Gastroesophageal sphincter (tissue), 4 donors: ENCODE data around the gene COX6A1. TPM values are rescaled to one million over a fixed set of nuclear protein-coding genes. Genes with fewer than 3 reads are reported as not detected.

ENCODE experiments used
- ATAC-seq: fragments of 150-250 bp; one replicate; pipeline ENCODE4 v1.9.1; 2016; ENCODE audit warnings: mild to moderate bottlenecking, moderate library complexity
- H3K27ac ChIP-seq, 4 donors: fragments of 200-600 bp; sonication (generic) in 3 of 4; 1 replicate in 3 of 4; 2 replicates in 1 of 4; pipeline ENCODE4 v1.5.1; 2016 to 2019
- H3K27me3 ChIP-seq: fragments of 200-600 bp; sonication (generic); one replicate; pipeline ENCODE4 v1.5.1; 2019
- H3K36me3 ChIP-seq, 2 donors: fragments of 200-600 bp; sonication (generic); one replicate each; pipeline ENCODE4 v1.5.1; 2019; ENCODE audit warnings: control low read depth in 1 of 2
- H3K4me1 ChIP-seq, 3 donors: fragments of 200-600 bp; sonication (generic); 1 replicate in 2 of 3; 2 replicates in 1 of 3; pipeline ENCODE4 v1.5.1; 2016 to 2019; ENCODE audit warnings: control low read depth in 2 of 3
- H3K4me3 ChIP-seq, 2 donors: fragments of 200-600 bp; sonication (generic); one replicate each; pipeline ENCODE4 v1.5.1; 2019; ENCODE audit warnings: mild to moderate bottlenecking in 1 of 2, moderate library complexity in 1 of 2
- H3K9me3 ChIP-seq, 3 donors: fragments of 200-600 bp; sonication (generic); one replicate each; pipeline ENCODE4 v1.5.1; 2017 to 2019; ENCODE audit warnings: control low read depth in 2 of 3
- EP300 ChIP-seq: sonication (generic); formaldehyde crosslinking; IDR thresholded peaks from one replicate; pipeline ENCODE4 v1.6.1; 2017; ENCODE audit warnings: antibody characterized with exemption, mild to moderate bottlenecking
- POLR2A ChIP-seq, 2 donors: fragments of 450-650 bp; IDR thresholded peaks; one replicate each; pipeline ENCODE4 v1.6.1; 2017; ENCODE audit warnings: antibody characterized with exemption in 2 of 2, mild to moderate bottlenecking in 2 of 2, moderate library complexity in 1 of 2
- POLR2AphosphoS5 ChIP-seq: sonication (generic); formaldehyde crosslinking; IDR thresholded peaks from one replicate; pipeline ENCODE4 v1.6.1; 2017; ENCODE audit warnings: antibody characterized with exemption
- WGBS, 2 donors: methylation state at CpG; one replicate each; pipeline ENCODE4 v1.1.5; 2018; ENCODE audit warnings: low coverage in 1 of 2; 5-methylcytosine and 5-hydroxymethylcytosine counted together
- total RNA-seq, 4 donors: library from RNA; depleted of rRNA; stranded (reverse); fragments of >200 nt; gene quantifications; one replicate each; pipeline ENCODE4 v1.1.0, GENCODE V29; 2016
- TF ChIP-seq, protein P1 (sequence below), 4 experiments: fragments of 200-600 bp in 2 of 4; fragments of 450-650 bp in 2 of 4; sonication (generic) in 1 of 4; IDR thresholded peaks; one replicate each; pipeline ENCODE4 v1.5.1; 2017 to 2019; ENCODE audit warnings: antibody characterized with exemption in 4 of 4, mild to moderate bottlenecking in 2 of 4, moderate library complexity in 2 of 4

Gene COX6A1
- total RNA-seq, 4 donors from 2014 or later: 424 to 588 (median 522) TPM

GRCh38 chr12:120470150-120470784, 32.4 kb downstream of the COX6A1 start:
- Histone ChIP-seq H3K36me3 (peaks cover 0 to 18% of the 10 kb centered on the region in 2 donors), H3K9me3 (no peaks in the 10 kb centered on the region), H3K27ac (peak overlapping the region; percentile 35 to 96 (median 92)), H3K27me3 (no peaks in the 10 kb centered on the region), H3K4me3 (peak overlapping the region; percentile 83 to 86), H3K4me1 (peaks cover 0 to 54% (median 25%) of the 10 kb centered on the region in 3 donors)
- TF ChIP-seq, protein P1, sequence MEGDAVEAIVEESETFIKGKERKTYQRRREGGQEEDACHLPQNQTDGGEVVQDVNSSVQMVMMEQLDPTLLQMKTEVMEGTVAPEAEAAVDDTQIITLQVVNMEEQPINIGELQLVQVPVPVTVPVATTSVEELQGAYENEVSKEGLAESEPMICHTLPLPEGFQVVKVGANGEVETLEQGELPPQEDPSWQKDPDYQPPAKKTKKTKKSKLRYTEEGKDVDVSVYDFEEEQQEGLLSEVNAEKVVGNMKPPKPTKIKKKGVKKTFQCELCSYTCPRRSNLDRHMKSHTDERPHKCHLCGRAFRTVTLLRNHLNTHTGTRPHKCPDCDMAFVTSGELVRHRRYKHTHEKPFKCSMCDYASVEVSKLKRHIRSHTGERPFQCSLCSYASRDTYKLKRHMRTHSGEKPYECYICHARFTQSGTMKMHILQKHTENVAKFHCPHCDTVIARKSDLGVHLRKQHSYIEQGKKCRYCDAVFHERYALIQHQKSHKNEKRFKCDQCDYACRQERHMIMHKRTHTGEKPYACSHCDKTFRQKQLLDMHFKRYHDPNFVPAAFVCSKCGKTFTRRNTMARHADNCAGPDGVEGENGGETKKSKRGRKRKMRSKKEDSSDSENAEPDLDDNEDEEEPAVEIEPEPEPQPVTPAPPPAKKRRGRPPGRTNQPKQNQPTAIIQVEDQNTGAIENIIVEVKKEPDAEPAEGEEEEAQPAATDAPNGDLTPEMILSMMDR (IDR thresholded peaks at IDR 0.05): no peak
- TF ChIP-seq EP300: no peak
- TF ChIP-seq POLR2A (IDR thresholded peaks at IDR 0.05): no peak
- no peak for TF ChIP-seq POLR2AphosphoS5
- WGBS, 2 donors: 49 to 60% methylated on average over 2 to 8 of the region's 26 CpGs
- ATAC-seq: peak; percentile 7

DNA sequence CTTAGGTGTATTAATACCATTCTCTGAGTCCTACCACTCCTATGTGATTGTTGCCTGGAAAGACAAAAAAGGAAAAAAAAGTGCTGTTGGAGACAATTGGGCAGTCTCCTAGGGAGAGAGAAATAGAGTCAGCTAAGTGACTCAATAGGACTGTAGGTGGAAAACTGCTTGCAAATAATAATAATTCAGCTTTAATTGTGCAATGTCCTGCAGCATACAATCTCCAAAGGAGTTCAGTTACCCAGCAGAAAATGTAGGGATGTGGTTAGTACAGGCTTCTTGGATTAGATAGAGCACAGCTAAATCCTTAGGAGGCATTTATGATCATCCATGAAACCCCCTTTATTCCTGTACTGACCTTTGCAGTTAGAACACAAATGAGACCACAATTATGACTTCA, 34.6 kb downstream of the COX6A1 start:
- no peaks in the 10 kb centered on the region for H3K9me3 ChIP-seq
- peaks cover 0 to 32% (median 12%) of the 10 kb centered on the region in 3 donors for H3K4me1 ChIP-seq
- H3K4me3 ChIP-seq: no peak overlapping the region
- no peaks in the 10 kb centered on the region for H3K27me3 ChIP-seq
- no peak for ATAC-seq
- no peak for TF ChIP-seq POLR2AphosphoS5
- no peak for TF ChIP-seq EP300
- H3K27ac ChIP-seq: no peak overlapping the region
- H3K36me3 ChIP-seq: no peaks in the 10 kb centered on the region

GRCh38 chr12:120473807-120474615, 36.1 kb downstream of the COX6A1 start:
- no peak for ATAC-seq
- no peaks in the 10 kb centered on the region for H3K9me3 ChIP-seq
- no peaks in the 10 kb centered on the region for H3K27me3 ChIP-seq
- H3K4me3 ChIP-seq: no peak overlapping the region
- no peaks in the 10 kb centered on the region for H3K36me3 ChIP-seq
- H3K4me1 ChIP-seq: peaks cover 0 to 21% (median 7%) of the 10 kb centered on the region in 3 donors
- WGBS, 2 donors: 75 to 76% methylated on average over 2 to 6 of the region's 6 CpGs
- no peak overlapping the region for H3K27ac ChIP-seq
- TF ChIP-seq POLR2A (IDR thresholded peaks at IDR 0.05) (no peak), POLR2AphosphoS5 (no peak), EP300 (no peak)
- TF ChIP-seq, protein P1 (IDR thresholded peaks at IDR 0.05): no peak

- Histone ChIP-seq H3K36me3 (no peaks in the 10 kb centered on the region), H3K4me1 (peaks cover 0 to 21% (median 7%) of the 10 kb centered on the region in 3 donors), H3K27ac (no peak overlapping the region), H3K9me3 (no peaks in the 10 kb centered on the region), H3K27me3 (no peaks in the 10 kb centered on the region), H3K4me3 (no peak overlapping the region)
- TF ChIP-seq, protein P1 (IDR thresholded peaks at IDR 0.05): no peak
- TF ChIP-seq POLR2AphosphoS5 (no peak), POLR2A (IDR thresholded peaks at IDR 0.05) (no peak), EP300 (no peak)
- no peak for ATAC-seq
- WGBS, 2 donors: 0 to 11% methylated on average over 1 to 2 of the region's 2 CpGs
Observed at GRCh38 chr12:120474616-120474960, 36.7 kb downstream of the COX6A1 start.

GRCh38 chr12:120475643-120476042, 37.7 kb downstream of the COX6A1 start:
- Histone ChIP-seq H3K27ac (no peak overlapping the region), H3K9me3 (no peaks in the 10 kb centered on the region), H3K36me3 (no peaks in the 10 kb centered on the region), H3K4me3 (no peak overlapping the region), H3K27me3 (no peaks in the 10 kb centered on the region), H3K4me1 (peaks cover 0 to 13% (median under 1%) of the 10 kb centered on the region in 3 donors)
- no peak for TF ChIP-seq POLR2AphosphoS5
- no peak for TF ChIP-seq EP300
- TF ChIP-seq, protein P1 (IDR thresholded peaks at IDR 0.05): no peak
- no peak for TF ChIP-seq POLR2A (IDR thresholded peaks at IDR 0.05)
- no peak for ATAC-seq
- 100% methylated on average over 1 of the region's 1 CpG for WGBS, 2 donors
